ENCODE data around the gene OSBPL7.
A peak's percentile ranks its signal among the peaks of the same experiment; 100 is the strongest.

The OSBPL7 gene

GRCh38 chr17:47801906-47802305, 19.7 kb downstream of the OSBPL7 start:
- no peak overlapping the region for H3K27ac ChIP-seq (ENCODE audit: low read depth, low read length)
- no peaks in the 10 kb centered on the region for H3K9me3 ChIP-seq (ENCODE audit: insufficient read depth, low read depth, low read length)
- no peak overlapping the region for H2AK5ac ChIP-seq (ENCODE audit: low read length)
- H3K9ac ChIP-seq (ENCODE audit: low read length) = no peak overlapping the region
- no peak overlapping the region for H2BK5ac ChIP-seq (ENCODE audit: low read depth, low read length, poor library complexity)
- H2BK120ac ChIP-seq (ENCODE audit: insufficient read depth, low read length, poor library complexity) = no peak overlapping the region
- H3K14ac ChIP-seq (ENCODE audit: low read length) = no peak overlapping the region
- no peak overlapping the region for H3K4ac ChIP-seq (ENCODE audit: low read depth, low read length)
- no peak overlapping the region for H3K4me2 ChIP-seq (ENCODE audit: low read length)
- whole genome bisulfite sequencing (ENCODE audit: extremely low coverage, insufficient coverage, insufficient read length) = no CpG with 5 or more reads among the region's 6 CpGs
- H3K27me3 ChIP-seq (ENCODE audit: insufficient read depth, low read length) = no peaks in the 10 kb centered on the region
- H3K79me1 ChIP-seq (ENCODE audit: low read length) = no peaks in the 10 kb centered on the region
- no peak overlapping the region for H3K18ac ChIP-seq (ENCODE audit: low read length)
- no peak overlapping the region for H3K23ac ChIP-seq (ENCODE audit: low read length)
- no peak overlapping the region for H4K91ac ChIP-seq (ENCODE audit: low read depth, low read length)
- no peak overlapping the region for H4K12ac ChIP-seq (ENCODE audit: low read depth, low read length)
- H3K36me3 ChIP-seq (ENCODE audit: control insufficient read depth in 1 of 2, insufficient read depth in 2 of 2, low read length in 2 of 2) = peaks cover 0 to 1% of the 10 kb centered on the region in 2 experiments
- H3K79me2 ChIP-seq (ENCODE audit: control insufficient read depth, insufficient read depth, low read length, poor library complexity) = no peaks in the 10 kb centered on the region
- no peak overlapping the region for H2BK12ac ChIP-seq (ENCODE audit: low read length)
- no peaks in the 10 kb centered on the region for H3K4me1 ChIP-seq (ENCODE audit: control insufficient read depth in 1 of 2, insufficient read depth in 2 of 2, low read length in 2 of 2)
- H3K4me3 ChIP-seq (ENCODE audit: low read depth, low read length) = no peak overlapping the region
- no peak for DNase-seq
- peak overlapping the region; percentile 8 for H2AFZ ChIP-seq (ENCODE audit: insufficient read depth, low read length, poor library complexity)
- H4K8ac ChIP-seq (ENCODE audit: low read depth, low read length) = no peak overlapping the region

DNA sequence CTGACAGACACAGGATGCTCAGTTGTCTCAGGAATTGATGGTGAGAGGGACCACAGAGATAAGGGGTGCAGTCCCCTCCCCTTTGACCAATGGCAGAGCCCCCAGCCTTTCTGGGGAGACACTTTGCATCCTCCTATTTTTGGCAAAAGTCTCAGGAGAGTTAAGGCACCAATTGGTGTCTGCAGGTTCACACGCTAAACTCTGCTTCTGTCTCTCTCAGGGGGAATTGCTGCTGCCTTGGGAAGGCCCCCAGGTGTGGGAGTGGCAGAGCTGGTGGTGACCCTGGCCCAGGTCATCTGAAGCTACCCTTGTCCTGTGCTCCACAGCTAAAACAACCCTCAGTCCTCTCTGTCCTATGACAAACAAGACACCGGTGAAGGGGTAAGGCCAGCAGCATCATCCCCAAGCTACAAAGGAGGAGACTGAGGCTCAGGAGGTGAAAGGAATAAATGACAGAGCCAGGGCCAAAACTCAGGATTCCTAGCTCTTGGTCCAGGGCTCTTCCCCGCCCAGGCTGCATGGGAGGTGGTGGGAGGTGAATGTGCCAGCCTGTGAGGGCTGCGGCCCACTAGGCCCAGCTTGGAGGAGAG, 20.3 kb downstream of the OSBPL7 start:
- no peak overlapping the region for H2AK5ac ChIP-seq (ENCODE audit: low read length)

GRCh38 chr17:47800686-47801085, 20.9 kb downstream of the OSBPL7 start:
- Histone ChIP-seq H3K9ac (ENCODE audit: low read length) (no peak overlapping the region), H3K27me3 (ENCODE audit: insufficient read depth, low read length) (no peaks in the 10 kb centered on the region), H3K14ac (ENCODE audit: low read length) (no peak overlapping the region), H3K9me3 (ENCODE audit: insufficient read depth, low read depth, low read length) (no peaks in the 10 kb centered on the region), H2BK12ac (ENCODE audit: low read length) (no peak overlapping the region), H3K23ac (ENCODE audit: low read length) (no peak overlapping the region), H3K79me2 (ENCODE audit: control insufficient read depth, insufficient read depth, low read length, poor library complexity) (no peaks in the 10 kb centered on the region), H3K4ac (ENCODE audit: low read depth, low read length) (no peak overlapping the region), H3K4me3 (ENCODE audit: low read depth, low read length) (no peak overlapping the region), H4K91ac (ENCODE audit: low read depth, low read length) (no peak overlapping the region), H4K8ac (ENCODE audit: low read depth, low read length) (no peak overlapping the region), H3K79me1 (ENCODE audit: low read length) (no peaks in the 10 kb centered on the region), H2AK5ac (ENCODE audit: low read length) (no peak overlapping the region), H3K27ac (ENCODE audit: low read depth, low read length) (no peak overlapping the region), H3K18ac (ENCODE audit: low read length) (no peak overlapping the region), H3K4me1 (ENCODE audit: control insufficient read depth in 1 of 2, insufficient read depth in 2 of 2, low read length in 2 of 2) (no peaks in the 10 kb centered on the region), H4K12ac (ENCODE audit: low read depth, low read length) (no peak overlapping the region), H3K36me3 (ENCODE audit: control insufficient read depth in 1 of 2, insufficient read depth in 2 of 2, low read length in 2 of 2) (no peaks in the 10 kb centered on the region), H2BK120ac (ENCODE audit: insufficient read depth, low read length, poor library complexity) (no peak overlapping the region), H2AFZ (ENCODE audit: insufficient read depth, low read length, poor library complexity) (no peak overlapping the region), H3K4me2 (ENCODE audit: low read length) (no peak overlapping the region), H2BK5ac (ENCODE audit: low read depth, low read length, poor library complexity) (no peak overlapping the region)
- no peak for DNase-seq
- no CpG with 5 or more reads among the region's 12 CpGs for WGBS (ENCODE audit: extremely low coverage, insufficient coverage, insufficient read length)

More for the DNA sequence above, 20.3 kb downstream of the OSBPL7 start:
- Histone ChIP-seq H3K23ac (ENCODE audit: low read length) (no peak overlapping the region), H3K4me2 (ENCODE audit: low read length) (no peak overlapping the region), H3K27me3 (ENCODE audit: insufficient read depth, low read length) (no peaks in the 10 kb centered on the region), H4K12ac (ENCODE audit: low read depth, low read length) (no peak overlapping the region), H2BK12ac (ENCODE audit: low read length) (no peak overlapping the region), H3K4me1 (ENCODE audit: control insufficient read depth in 1 of 2, insufficient read depth in 2 of 2, low read length in 2 of 2) (no peaks in the 10 kb centered on the region), H3K9ac (ENCODE audit: low read length) (no peak overlapping the region), H3K4ac (ENCODE audit: low read depth, low read length) (no peak overlapping the region), H3K18ac (ENCODE audit: low read length) (no peak overlapping the region), H3K36me3 (ENCODE audit: control insufficient read depth in 1 of 2, insufficient read depth in 2 of 2, low read length in 2 of 2) (no peaks in the 10 kb centered on the region), H2AFZ (ENCODE audit: insufficient read depth, low read length, poor library complexity) (no peak overlapping the region), H3K14ac (ENCODE audit: low read length) (no peak overlapping the region), H3K79me2 (ENCODE audit: control insufficient read depth, insufficient read depth, low read length, poor library complexity) (no peaks in the 10 kb centered on the region), H3K27ac (ENCODE audit: low read depth, low read length) (no peak overlapping the region), H2BK5ac (ENCODE audit: low read depth, low read length, poor library complexity) (no peak overlapping the region), H3K4me3 (ENCODE audit: low read depth, low read length) (no peak overlapping the region), H4K91ac (ENCODE audit: low read depth, low read length) (no peak overlapping the region), H2BK120ac (ENCODE audit: insufficient read depth, low read length, poor library complexity) (no peak overlapping the region), H4K8ac (ENCODE audit: low read depth, low read length) (no peak overlapping the region), H3K9me3 (ENCODE audit: insufficient read depth, low read depth, low read length) (no peaks in the 10 kb centered on the region), H3K79me1 (ENCODE audit: low read length) (no peaks in the 10 kb centered on the region)
- DNase-seq = no peak
- WGBS (ENCODE audit: extremely low coverage, insufficient coverage, insufficient read length) = no CpG with 5 or more reads among the region's 4 CpGs

- Histone ChIP-seq H3K23ac (ENCODE audit: low read length) (no peak overlapping the region), H3K4me2 (ENCODE audit: low read length) (no peak overlapping the region), H3K4me1 (ENCODE audit: control insufficient read depth in 1 of 2, insufficient read depth in 2 of 2, low read length in 2 of 2) (no peaks in the 10 kb centered on the region), H2BK12ac (ENCODE audit: low read length) (no peak overlapping the region), H3K4ac (ENCODE audit: low read depth, low read length) (no peak overlapping the region), H3K79me1 (ENCODE audit: low read length) (no peaks in the 10 kb centered on the region), H3K27me3 (ENCODE audit: insufficient read depth, low read length) (no peaks in the 10 kb centered on the region), H3K27ac (ENCODE audit: low read depth, low read length) (no peak overlapping the region), H3K9ac (ENCODE audit: low read length) (no peak overlapping the region), H4K8ac (ENCODE audit: low read depth, low read length) (no peak overlapping the region), H2AFZ (ENCODE audit: insufficient read depth, low read length, poor library complexity) (no peak overlapping the region), H2BK120ac (ENCODE audit: insufficient read depth, low read length, poor library complexity) (no peak overlapping the region), H3K18ac (ENCODE audit: low read length) (no peak overlapping the region), H3K4me3 (ENCODE audit: low read depth, low read length) (no peak overlapping the region), H3K79me2 (ENCODE audit: control insufficient read depth, insufficient read depth, low read length, poor library complexity) (no peaks in the 10 kb centered on the region), H3K14ac (ENCODE audit: low read length) (no peak overlapping the region), H3K9me3 (ENCODE audit: insufficient read depth, low read depth, low read length) (no peaks in the 10 kb centered on the region), H3K36me3 (ENCODE audit: control insufficient read depth in 1 of 2, insufficient read depth in 2 of 2, low read length in 2 of 2) (no peaks in the 10 kb centered on the region), H2AK5ac (ENCODE audit: low read length) (no peak overlapping the region), H4K91ac (ENCODE audit: low read depth, low read length) (no peak overlapping the region), H4K12ac (ENCODE audit: low read depth, low read length) (no peak overlapping the region), H2BK5ac (ENCODE audit: low read depth, low read length, poor library complexity) (no peak overlapping the region)
- no peak for DNase-seq
- no CpG with 5 or more reads among the region's 2 CpGs for WGBS (ENCODE audit: extremely low coverage, insufficient coverage, insufficient read length)
These were observed 23.8 kb downstream of the OSBPL7 start for GRCh38 chr17:47797797-47798196.
